Measurements from ENCODE around the gene DTNB.
"Not testable (repeated sequence)": the region's sequence is repeated elsewhere in the genome, so short reads cannot be mapped to it uniquely, and the experiment has no call there.

The DTNB gene

DNA sequence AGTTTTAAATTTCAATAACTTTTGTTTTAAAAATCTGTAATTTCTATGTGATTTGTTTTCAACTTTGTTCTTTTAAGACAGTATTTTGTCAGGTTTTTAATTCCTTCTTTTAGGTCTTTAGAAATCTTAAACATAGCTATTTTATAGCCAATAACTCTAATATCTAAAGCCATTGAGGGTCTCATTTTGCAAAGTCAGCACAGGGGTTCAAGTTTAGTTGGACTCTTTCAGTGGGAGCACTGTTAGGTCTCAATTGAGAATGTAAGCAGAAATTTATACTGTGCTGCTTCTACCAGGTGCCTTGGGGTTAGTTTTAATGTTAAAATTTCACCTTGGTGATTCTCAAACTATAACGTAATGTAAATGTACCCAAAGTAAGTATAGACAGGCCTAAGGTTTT, 226.4 kb downstream of the DTNB start:
- DNase-seq = no peak

GRCh38 chr2:25446122-25446521, 227.3 kb downstream of the DTNB start:
- no peak for DNase-seq

GRCh38 chr2:25445464-25445863, 227.9 kb downstream of the DTNB start:
- no peak for DNase-seq

- DNase-seq = no peak
These were observed 228.6 kb downstream of the DTNB start for GRCh38 chr2:25444608-25445270.

- DNase-seq = no peak
These were observed 229.6 kb downstream of the DTNB start for GRCh38 chr2:25443766-25444165.

GRCh38 chr2:25441353-25441752, 232.0 kb downstream of the DTNB start:
- no peak for DNase-seq

DNA sequence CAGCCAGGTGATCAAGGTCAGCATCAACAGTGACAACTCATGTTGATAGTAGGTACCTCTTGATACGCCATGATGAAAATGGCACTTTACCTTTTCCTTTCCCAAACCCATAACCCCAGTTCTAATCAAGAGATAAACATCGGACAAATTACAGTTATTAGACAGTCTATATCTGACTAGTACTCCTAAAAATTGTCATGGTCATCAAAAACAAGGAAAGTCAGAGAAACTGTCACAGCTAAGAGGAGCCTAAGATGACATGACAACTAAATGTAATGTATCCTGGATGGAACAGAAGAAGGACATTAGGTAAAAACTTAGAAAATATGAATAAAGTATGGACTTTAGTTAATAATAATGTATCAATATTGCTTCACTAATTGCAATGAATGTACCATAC, 234.6 kb downstream of the DTNB start:
- no peak for DNase-seq

GRCh38 chr2:25437881-25438662, 235.3 kb downstream of the DTNB start:
- DNase-seq = no peak

DNA sequence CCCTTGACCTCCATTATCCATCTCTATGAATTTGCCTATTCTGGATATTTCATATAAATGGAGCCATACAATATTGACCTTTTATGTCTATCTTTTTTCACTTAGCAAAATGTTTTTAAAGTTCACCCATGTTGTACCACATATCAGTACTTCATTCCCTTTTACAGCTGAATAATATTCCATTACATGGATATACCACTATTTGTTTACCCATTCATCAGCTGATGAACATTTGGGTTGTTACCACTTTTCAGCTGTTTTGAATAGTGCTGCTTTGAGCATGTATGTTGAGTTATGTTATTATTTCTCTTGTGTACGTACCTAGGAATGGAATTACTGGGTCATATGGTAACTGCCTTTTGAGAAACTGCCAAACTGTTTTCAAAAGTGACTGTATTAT, 238.0 kb downstream of the DTNB start:
- no peak for DNase-seq

DNA sequence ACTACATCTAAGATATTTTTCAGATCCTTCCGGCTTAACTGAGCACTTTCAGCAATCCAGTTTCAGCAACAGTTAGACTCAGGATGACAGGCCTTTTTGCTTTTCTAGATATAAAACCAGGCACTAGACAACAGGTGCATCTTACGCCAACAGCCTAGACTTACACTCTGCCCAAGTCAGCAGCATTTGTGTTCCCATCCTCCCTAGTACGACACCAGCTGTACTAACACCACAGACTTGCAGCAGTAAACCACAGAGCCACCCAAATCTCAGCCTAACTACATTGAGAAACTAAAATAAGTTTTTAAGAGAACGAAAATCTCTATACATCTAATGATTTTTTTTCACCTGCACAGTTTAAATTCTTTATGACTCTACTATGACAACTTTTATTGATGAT, 241.8 kb downstream of the DTNB start:
- DNase-seq = no peak

DNA sequence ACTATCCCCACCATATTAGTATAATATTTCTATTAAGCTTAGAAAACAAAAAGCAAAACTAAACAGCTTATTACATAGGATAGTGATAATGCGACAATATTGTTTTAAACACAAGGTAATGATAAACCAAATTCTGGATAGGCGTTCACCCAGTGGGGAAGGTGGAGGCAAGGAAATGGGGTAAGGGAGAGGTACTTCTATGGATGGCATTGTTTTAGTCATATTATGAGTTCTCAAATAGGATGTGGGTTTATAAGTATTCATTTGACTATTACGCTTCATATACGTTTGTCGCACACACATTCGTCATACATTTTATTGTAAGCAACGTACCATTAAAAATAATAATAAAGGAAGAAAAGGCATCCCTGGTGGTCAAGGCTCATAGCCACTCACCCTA, 242.8 kb downstream of the DTNB start:
- no peak for DNase-seq

- DNase-seq = no peak
These were observed 247.1 kb downstream of the DTNB start for GRCh38 chr2:25426326-25426725.

DNA sequence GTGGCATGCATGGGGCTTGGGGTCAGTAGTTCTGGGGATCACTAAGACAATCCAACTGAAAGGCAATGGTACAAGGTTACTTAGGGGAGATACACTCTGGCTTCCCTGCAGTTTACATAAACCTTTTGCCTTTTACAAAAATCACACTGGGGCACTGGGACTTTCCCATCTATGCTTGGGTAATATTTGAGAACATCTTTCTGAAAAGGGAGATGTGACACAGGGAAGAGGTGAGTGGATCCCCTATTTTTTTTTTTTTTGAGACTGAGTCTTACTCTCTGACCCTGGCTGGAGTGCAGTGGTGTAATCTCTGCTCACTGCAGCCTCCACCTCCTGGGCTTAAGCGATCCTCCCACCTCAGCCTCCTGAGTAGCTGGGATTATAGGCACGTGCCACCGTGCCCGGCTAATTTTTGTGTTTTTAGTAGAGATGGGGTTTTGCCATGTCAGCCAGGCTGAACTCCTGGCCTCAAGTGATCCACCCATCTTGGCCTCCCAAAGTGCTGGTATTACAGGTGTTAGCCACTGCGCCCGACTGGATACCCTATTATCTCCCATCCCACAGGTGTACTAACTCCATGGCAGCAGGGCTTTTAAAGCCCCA, 248.8 kb downstream of the DTNB start:
- DNase-seq = no peak

- DNase-seq = no peak
These were observed 251.5 kb downstream of the DTNB start for GRCh38 chr2:25421820-25422411.

DNA sequence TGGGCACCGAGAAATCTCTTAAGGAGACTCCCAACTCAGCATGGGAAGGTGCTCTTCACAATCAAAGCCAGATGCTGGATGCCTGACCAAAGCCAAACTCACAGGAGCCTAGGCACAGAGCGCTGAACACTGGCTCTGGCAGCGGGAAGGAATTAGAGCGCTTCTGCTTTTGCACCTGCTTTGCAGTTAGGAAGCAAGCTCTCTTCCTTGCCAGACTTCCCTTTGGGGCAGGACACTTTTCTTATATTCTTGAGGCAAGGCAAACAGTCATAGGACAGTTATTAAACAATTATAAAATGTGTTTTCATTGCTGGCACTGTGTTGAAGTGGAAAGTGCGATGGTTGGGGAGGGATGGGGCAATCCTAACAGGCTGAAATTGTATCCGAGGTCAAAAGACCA, 252.1 kb downstream of the DTNB start:
- no peak for DNase-seq

- no peak for DNase-seq
These were observed 252.5 kb downstream of the DTNB start for GRCh38 chr2:25420820-25421237.

- DNase-seq = no peak
These were observed 253.6 kb downstream of the DTNB start for GRCh38 chr2:25419678-25420242.

- DNase-seq = no peak
These were observed 254.3 kb downstream of the DTNB start for GRCh38 chr2:25418944-25419677.

GRCh38 chr2:25417715-25418369, 255.5 kb downstream of the DTNB start:
- no peak for DNase-seq

DNA sequence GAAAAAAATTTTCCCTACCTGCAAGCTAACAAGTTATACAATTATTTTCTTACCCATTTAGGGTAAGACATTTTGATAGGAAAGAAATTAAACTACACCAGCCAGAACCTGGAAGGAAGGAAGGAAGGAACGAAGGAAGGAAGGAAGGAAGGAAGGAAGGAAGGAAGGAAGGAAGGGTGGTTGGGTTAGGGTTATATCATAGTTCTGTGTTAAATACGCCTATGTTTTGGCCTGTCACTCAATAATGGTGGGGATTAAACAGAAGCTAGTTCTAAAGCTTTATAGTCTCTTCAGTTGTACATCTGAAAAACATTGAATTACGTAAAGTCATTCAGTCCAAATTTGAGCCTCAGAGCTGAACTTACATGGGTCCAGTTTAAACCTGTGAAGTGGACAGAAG, 256.7 kb downstream of the DTNB start:
- no peak for DNase-seq

DNA sequence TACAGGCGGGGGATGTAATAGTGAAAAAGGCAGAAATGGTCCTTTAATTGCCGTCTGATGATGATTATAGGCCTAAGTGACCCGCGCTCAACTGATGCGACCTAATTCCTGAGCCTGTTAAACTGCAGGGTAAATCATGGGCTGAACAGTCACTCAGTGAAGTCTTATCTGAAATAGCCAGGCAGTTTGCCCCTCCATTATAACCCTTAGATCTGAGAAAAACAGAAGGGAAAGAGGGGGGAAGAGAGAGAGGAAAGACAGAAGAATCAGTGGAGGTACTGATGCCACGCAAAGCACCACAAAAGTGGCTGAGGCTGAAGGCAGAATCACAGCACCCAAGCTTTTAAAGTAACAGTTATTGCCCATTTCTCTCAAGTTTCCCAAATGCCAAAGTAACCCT, 258.6 kb downstream of the DTNB start:
- DNase-seq = no peak

DNA sequence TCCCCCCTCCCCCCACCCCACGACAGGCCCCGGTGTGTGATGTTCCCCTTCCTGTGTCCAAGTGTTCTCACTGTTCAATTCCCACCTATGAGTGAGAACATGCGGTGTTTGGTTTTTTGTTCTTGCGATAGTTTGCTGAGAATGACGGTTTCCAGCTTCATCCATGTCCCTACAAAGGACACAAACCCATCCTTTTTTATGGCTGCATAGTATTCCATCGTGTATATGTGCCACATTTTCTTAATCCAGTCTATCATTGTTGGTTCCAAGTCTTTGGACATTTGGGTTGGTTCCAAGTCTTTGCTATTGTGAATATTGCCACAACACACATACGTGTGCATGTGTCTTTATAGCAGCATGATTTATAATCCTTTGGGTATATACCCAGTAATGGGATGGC, 260.0 kb downstream of the DTNB start:
- DNase-seq = not testable (repeated sequence)
